ENCODE measurements around the gene NRG2.

DNA sequence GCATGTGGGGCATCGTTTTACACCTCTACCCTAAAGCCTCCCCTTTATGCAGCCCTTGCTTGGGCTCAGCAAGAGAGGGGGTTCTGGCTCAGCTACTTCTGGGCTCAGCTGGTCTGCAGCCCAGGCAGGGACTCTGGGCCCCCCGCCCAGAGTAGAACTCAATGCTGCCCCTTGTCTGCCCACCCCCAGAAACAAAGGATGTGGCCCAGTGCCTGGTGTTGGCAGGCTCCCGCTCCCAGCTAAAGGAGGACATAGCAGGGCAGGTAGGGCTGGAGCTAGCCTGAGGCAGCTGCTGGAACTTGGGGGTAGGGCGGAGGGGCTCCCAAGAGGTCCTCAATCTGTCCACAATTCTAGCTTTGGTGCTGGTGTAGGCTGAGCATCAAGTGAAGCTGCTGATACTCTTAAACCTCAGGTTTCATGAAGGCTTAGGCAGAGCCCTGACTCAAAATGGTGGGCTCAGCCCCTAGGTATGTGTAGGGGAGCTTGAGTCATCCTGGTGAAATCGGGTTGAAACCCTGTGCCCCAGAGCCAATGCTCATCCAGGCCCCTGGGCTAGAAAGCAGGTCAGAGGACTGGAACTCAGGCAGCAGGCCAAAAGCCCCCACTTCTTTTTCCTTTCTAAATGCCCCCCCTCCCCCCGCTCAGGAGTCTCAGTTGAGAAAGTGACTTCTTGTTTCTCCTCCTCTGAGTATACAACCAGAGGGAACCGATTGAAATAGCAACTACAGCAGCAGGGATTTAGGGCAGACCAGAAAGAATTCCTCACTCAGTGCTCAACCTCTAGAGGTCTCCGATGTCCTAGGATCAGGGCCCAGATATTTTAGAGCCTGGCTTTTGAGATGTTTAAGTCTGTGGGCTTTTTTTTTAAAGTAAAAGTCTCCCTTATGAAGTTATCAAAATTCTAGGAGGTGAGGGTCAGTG is 236.1 kb downstream of the NRG2 start:
- TF ChIP-seq, protein P1, sequence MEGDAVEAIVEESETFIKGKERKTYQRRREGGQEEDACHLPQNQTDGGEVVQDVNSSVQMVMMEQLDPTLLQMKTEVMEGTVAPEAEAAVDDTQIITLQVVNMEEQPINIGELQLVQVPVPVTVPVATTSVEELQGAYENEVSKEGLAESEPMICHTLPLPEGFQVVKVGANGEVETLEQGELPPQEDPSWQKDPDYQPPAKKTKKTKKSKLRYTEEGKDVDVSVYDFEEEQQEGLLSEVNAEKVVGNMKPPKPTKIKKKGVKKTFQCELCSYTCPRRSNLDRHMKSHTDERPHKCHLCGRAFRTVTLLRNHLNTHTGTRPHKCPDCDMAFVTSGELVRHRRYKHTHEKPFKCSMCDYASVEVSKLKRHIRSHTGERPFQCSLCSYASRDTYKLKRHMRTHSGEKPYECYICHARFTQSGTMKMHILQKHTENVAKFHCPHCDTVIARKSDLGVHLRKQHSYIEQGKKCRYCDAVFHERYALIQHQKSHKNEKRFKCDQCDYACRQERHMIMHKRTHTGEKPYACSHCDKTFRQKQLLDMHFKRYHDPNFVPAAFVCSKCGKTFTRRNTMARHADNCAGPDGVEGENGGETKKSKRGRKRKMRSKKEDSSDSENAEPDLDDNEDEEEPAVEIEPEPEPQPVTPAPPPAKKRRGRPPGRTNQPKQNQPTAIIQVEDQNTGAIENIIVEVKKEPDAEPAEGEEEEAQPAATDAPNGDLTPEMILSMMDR (IDR thresholded peaks at IDR 0.05), result no peak
- TF ChIP-seq POLR2A (IDR thresholded peaks at IDR 0.05) (no peak), EP300 (IDR thresholded peaks at IDR 0.05) (no peak)

Measured in ovary (tissue), 3 donors.